Inflammatory macrophage (primary cell): Measurements from ENCODE around the gene STAT3.

Experiments used
- DNase-seq, 2 donors: peaks; one replicate each; pipeline ENCODE4 v3.0.0-alpha.2; 2020 to 2022
- total RNA-seq, 18 experiments: gene quantifications; one replicate each; lab custom pipeline; 2026; ENCODE audit warnings: mixed read lengths in 6 of 18, inconsistent platforms in 2 of 18; lab: John Stamatoyannopoulos, UW

STAT3 gene
- 138 to 454 (median 185) reads per million in 18 experiments for total RNA-seq

- peak; percentile 100 for DNase-seq
These were observed at the start of gene STAT3 for GRCh38 chr17:42388381-42389134. STAT3 (minus strand) TSS chr17:42388442; CDS start chr17:42348516, 39,926 bp downstream.

- DNase-seq, result peak; percentile 30 to 36
These were observed 48.1 kb upstream of the STAT3 start for GRCh38 chr17:42436391-42436790.

GRCh38 chr17:42431758-42432161, 43.5 kb upstream of the STAT3 start:
- DNase-seq, result peak; percentile 17 to 48

GRCh38 chr17:42429726-42430447, 41.6 kb upstream of the STAT3 start:
- no peak for DNase-seq

- peak; percentile 68 to 74 for DNase-seq
These were observed 40.1 kb upstream of the STAT3 start for GRCh38 chr17:42428141-42428944.

GRCh38 chr17:42424991-42425610, 36.9 kb upstream of the STAT3 start:
- no peak for DNase-seq

- no peak for DNase-seq
These were observed 35.5 kb upstream of the STAT3 start for GRCh38 chr17:42423766-42424165.

- DNase-seq, result peak in 1 of 2 donors; percentile 13
These were observed 34.9 kb upstream of the STAT3 start, which contains the start of gene CAVIN1 for GRCh38 chr17:42422958-42423712. CAVIN1 (minus strand) TSS chr17:42423256; CDS start chr17:42423097, 159 bp downstream.

GRCh38 chr17:42422412-42422957, 34.2 kb upstream of the STAT3 start:
- DNase-seq, result no peak

GRCh38 chr17:42421507-42422338, 33.5 kb upstream of the STAT3 start:
- DNase-seq, result peak in 1 of 2 donors; percentile 10

GRCh38 chr17:42421136-42421506, 32.9 kb upstream of the STAT3 start:
- no peak for DNase-seq

- peak; percentile 61 to 84 for DNase-seq
These were observed 29.7 kb upstream of the STAT3 start for GRCh38 chr17:42417981-42418380.

GRCh38 chr17:42414704-42415409, 26.6 kb upstream of the STAT3 start:
- peak; percentile 22 to 35 for DNase-seq

GRCh38 chr17:42413464-42414040, 25.3 kb upstream of the STAT3 start:
- DNase-seq, result no peak

- DNase-seq, result no peak
These were observed 23.9 kb upstream of the STAT3 start for GRCh38 chr17:42411905-42412679.

- no peak for DNase-seq
These were observed 23.1 kb upstream of the STAT3 start for GRCh38 chr17:42411361-42411760.

- DNase-seq, result no peak
These were observed 22.1 kb upstream of the STAT3 start for GRCh38 chr17:42410319-42410685.

GRCh38 chr17:42409523-42410318, 21.5 kb upstream of the STAT3 start:
- DNase-seq, result no peak
